NB4 (cell line): ENCODE data around the gene HMGCS1.
"Not testable (repeated sequence)": the region's sequence is repeated elsewhere in the genome, so short reads cannot be mapped to it uniquely, and the experiment has no call there.

Experiments used
- DNase-seq: peaks from one replicate; pipeline ENCODE4 v3.0.0; 2010; ENCODE audit warnings: low read depth
- H3K4me3 ChIP-seq: one replicate; pipeline ENCODE4 v1.5.1; 2011; ENCODE audit warnings: mild to moderate bottlenecking, low read depth, low read length, moderate library complexity
- MYC ChIP-seq: IDR thresholded peaks from 2 replicates; pipeline ENCODE4 v1.6.1; 2011; ENCODE audit warnings: low read depth, low read length
- POLR2A ChIP-seq: IDR thresholded peaks from 2 replicates; pipeline ENCODE4 v1.6.1; 2011; ENCODE audit warnings: mild to moderate bottlenecking; ENCODE audit not compliant: insufficient read length; ENCODE audit errors: extremely low read depth
- TF ChIP-seq, protein P1 (sequence below): IDR thresholded peaks from one replicate; pipeline ENCODE4 v1.5.1; 2012; ENCODE audit warnings: low read depth, low read length
- TF ChIP-seq, protein P2 (sequence below): IDR thresholded peaks from 2 replicates; pipeline ENCODE4 v1.6.1; 2011; ENCODE audit warnings: low read depth, low read length

Gene HMGCS1

DNA sequence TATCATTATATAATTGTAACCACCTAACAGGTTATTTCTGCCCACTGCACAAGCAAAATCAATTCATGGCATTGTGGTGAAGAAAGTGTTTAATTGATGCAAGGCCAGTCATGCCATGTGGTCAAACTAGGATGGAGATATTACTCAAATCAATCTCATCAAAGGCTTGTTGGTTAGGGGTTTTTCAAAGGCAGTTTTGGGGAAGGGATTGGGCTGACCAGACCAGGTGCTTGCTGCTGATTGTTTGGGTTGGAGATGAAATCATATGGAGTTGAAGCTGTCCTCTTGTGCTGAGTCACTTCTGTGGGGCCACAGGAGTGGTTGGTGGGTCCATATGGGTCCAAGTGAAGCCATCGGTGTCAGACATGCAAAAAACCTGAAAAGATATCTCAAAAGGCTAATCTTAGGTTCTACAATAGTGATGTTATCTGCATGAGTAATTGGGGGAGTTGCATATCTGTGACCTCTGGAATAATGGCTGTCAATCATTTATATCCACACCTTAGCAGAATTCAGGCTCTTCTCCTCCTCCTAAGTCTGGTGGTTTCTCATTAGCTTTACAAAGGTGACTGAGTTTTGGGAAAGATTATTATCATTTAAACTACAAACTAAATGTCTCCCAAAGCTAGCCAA, 44.9 kb downstream of the HMGCS1 start:
- no peak for DNase-seq
- TF ChIP-seq, protein P1, sequence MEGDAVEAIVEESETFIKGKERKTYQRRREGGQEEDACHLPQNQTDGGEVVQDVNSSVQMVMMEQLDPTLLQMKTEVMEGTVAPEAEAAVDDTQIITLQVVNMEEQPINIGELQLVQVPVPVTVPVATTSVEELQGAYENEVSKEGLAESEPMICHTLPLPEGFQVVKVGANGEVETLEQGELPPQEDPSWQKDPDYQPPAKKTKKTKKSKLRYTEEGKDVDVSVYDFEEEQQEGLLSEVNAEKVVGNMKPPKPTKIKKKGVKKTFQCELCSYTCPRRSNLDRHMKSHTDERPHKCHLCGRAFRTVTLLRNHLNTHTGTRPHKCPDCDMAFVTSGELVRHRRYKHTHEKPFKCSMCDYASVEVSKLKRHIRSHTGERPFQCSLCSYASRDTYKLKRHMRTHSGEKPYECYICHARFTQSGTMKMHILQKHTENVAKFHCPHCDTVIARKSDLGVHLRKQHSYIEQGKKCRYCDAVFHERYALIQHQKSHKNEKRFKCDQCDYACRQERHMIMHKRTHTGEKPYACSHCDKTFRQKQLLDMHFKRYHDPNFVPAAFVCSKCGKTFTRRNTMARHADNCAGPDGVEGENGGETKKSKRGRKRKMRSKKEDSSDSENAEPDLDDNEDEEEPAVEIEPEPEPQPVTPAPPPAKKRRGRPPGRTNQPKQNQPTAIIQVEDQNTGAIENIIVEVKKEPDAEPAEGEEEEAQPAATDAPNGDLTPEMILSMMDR = no peak
- TF ChIP-seq POLR2A = no peak
- no peak for TF ChIP-seq MYC
- TF ChIP-seq, protein P2, sequence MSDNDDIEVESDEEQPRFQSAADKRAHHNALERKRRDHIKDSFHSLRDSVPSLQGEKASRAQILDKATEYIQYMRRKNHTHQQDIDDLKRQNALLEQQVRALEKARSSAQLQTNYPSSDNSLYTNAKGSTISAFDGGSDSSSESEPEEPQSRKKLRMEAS = no peak
- H3K4me3 ChIP-seq = no peak overlapping the region

DNA sequence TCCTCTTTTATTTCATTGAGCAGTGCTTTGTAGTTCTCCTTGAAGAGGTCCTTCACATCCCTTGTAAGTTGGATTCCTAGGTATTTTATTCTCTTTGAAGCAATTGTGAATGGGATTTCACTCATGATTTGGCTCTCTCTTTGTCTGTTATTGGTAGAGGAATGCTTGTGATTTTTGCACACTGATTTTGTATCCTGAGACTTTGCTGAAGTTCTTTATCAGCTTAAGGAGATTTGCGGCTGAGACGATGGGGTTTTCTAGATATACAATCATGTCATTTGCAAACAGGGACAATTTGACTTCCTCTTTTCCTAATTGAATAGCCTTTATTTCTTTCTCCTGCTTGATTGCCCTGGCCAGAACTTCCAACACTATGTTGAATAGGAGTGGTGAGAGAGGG, 50.9 kb downstream of the HMGCS1 start:
- not testable (repeated sequence) for DNase-seq, H3K4me3 ChIP-seq

DNA sequence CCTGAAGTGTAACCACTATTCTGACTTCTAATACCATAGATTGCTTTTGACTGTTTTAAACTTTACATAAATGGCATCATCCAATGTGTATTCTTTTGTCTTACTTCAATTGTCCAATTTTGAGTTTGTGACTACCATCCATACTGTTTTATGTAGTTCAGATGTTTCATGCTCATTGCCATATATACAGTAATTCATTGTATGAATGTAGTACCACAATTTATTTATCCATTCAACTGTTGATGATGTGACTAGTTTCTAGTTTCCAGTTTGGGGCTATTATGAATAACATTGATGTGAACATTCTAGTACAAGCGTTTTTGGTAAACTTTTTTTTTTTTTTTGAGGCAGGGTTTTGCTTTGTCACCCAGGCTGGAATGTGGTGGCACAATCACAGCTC, 55.1 kb downstream of the HMGCS1 start:
- H3K4me3 ChIP-seq = no peak overlapping the region
- DNase-seq = no peak
- no peak for TF ChIP-seq POLR2A
- no peak for TF ChIP-seq MYC
- TF ChIP-seq, protein P1 = no peak
- TF ChIP-seq, protein P2 = no peak

DNA sequence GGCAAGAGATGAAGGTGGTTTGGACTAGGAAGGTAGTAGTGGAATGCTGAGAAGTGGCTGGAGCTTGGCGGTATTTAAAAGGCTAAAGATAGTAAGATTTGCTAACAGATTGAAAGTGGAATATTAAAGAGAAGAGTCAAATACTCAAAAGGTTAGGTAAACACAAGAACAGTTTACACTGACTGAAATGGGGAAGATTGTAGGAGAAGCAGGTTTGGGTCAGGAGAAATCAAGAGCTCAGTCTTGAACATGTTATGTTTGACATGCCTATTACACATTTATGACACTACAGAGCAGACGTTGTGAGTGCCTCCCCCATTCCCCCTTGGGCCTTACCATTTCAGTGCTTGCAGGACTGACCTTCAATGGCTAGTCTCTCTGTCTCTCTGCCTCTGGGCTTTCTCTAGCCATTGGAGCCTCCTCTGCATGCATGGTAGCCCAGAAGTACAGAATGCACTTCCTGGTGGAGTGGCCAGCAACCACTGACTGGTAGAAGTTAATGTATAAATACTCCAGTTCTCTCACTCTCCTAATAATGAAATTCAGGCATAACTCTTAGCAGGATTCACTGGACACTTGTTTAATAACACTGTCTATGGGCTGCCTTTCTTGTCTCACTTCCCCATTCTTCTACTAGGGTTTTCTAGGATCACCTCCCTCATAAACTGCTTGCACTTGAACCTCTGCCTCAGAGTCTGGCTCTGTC, 56.8 kb downstream of the HMGCS1 start:
- H3K4me3 ChIP-seq = no peak overlapping the region
- no peak for TF ChIP-seq POLR2A
- TF ChIP-seq, protein P2 = no peak
- TF ChIP-seq, protein P1 = no peak
- no peak for TF ChIP-seq MYC
- no peak for DNase-seq

DNA sequence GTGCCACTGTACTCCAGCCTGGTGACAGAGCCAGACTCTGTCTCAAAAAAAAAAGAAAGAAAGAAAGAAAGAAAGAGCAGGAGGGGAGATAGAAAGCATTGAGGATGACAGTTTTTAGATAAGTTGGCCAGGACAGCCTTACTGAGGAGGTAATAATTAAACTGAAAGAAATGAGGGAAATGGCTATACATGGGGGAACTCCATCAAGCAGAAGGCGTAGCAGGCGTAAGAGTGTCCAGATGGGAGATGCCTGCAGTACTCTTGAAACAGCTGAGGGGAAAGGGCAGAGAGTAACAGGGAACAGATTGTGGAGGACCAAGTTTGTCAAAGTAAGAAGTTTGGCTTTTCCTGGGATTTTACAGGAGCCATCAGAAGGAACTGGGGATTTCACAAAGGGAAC, 57.5 kb downstream of the HMGCS1 start:
- DNase-seq = no peak
- TF ChIP-seq POLR2A = no peak
- no peak for TF ChIP-seq MYC
- TF ChIP-seq, protein P2 = no peak
- TF ChIP-seq, protein P1 = no peak

DNA sequence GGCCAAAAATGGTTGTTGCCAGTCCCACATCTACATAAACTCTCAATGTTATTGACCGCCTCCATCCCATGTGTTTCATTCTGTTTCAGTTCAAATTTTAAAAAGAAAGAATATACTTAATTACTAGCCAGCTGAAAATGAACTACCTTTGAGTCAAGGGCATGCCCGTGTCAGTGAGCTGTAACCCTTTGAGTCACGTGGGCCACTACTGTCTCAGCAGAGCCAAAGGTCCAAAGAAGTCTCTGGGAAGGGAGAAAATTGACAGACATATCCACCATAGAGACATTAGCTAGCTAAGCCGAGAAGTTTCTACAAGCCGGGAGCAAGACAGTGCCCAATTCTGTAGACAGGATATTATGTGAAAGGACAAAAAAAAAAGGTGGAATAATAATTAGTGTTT, 61.5 kb downstream of the HMGCS1 start:
- TF ChIP-seq, protein P1 = no peak
- TF ChIP-seq, protein P2 = no peak
- TF ChIP-seq POLR2A = no peak
- no peak for TF ChIP-seq MYC
- no peak overlapping the region for H3K4me3 ChIP-seq
- no peak for DNase-seq

More for the DNA sequence above, 57.5 kb downstream of the HMGCS1 start:
- no peak overlapping the region for H3K4me3 ChIP-seq
